GM23338 (cell line): Measurements from ENCODE around the gene MACROD1. TPM values are rescaled to one million over a fixed set of nuclear protein-coding genes. Genes with fewer than 3 reads are reported as not detected.

Experiments
- ATAC-seq: fragments of 200-7000 bp; cut with Tn5 transposase; 3 replicates; pipeline ENCODE4 v1.9.1; 2020
- DNase-seq: peaks from one replicate; pipeline ENCODE4 v3.0.0-alpha.2; 2015; ENCODE audit warnings: low spot score
- H2AFZ ChIP-seq: fragments of 200-600 bp; sonication (generic); 2 replicates; pipeline ENCODE4 v1.8.0; 2016; ENCODE audit warnings: antibody characterized with exemption, mild to moderate bottlenecking, moderate library complexity
- H3F3A ChIP-seq: fragments of 200-600 bp; sonication (generic); replicated peaks from 2 replicates; pipeline ENCODE4 v1.8.0; 2017; ENCODE audit warnings: antibody characterized with exemption, mixed run types, low read depth
- H3K27ac ChIP-seq: fragments of 200-600 bp; sonication (generic); 2 replicates; pipeline ENCODE4 v1.6.1; 2016; ENCODE audit warnings: low read depth
- H3K27me3 ChIP-seq: fragments of 200-600 bp; sonication (generic); 2 replicates; pipeline ENCODE4 v1.8.0; 2016; ENCODE audit warnings: mild to moderate bottlenecking, mixed run types, moderate library complexity; ENCODE audit not compliant: insufficient read depth
- H3K36me3 ChIP-seq: fragments of 200-600 bp; sonication (generic); 2 replicates; pipeline ENCODE4 v1.8.0; 2016; ENCODE audit warnings: mild to moderate bottlenecking; ENCODE audit not compliant: insufficient read depth
- H3K4me1 ChIP-seq: fragments of 200-600 bp; sonication (generic); 2 replicates; pipeline ENCODE4 v1.8.0; 2016; ENCODE audit warnings: mild to moderate bottlenecking, moderate library complexity; ENCODE audit not compliant: insufficient read depth
- H3K4me2 ChIP-seq: fragments of 200-600 bp; sonication (generic); 2 replicates; pipeline ENCODE4 v1.7.1; 2017; ENCODE audit warnings: mixed run types
- H3K4me3 ChIP-seq: fragments of 200-600 bp; sonication (generic); 2 replicates; pipeline ENCODE4 v1.6.1; 2016; ENCODE audit warnings: mixed run types
- H3K79me2 ChIP-seq: fragments of 200-600 bp; sonication (generic); replicated peaks from 2 replicates; pipeline ENCODE4 v1.8.0; 2017; ENCODE audit warnings: mild to moderate bottlenecking; ENCODE audit not compliant: insufficient read depth
- H3K9me2 ChIP-seq: fragments of 200-600 bp; sonication (generic); 2 replicates; pipeline ENCODE4 v1.8.0; 2017; ENCODE audit not compliant: insufficient read depth
- H4K20me1 ChIP-seq: fragments of 200-600 bp; sonication (generic); replicated peaks from 2 replicates; pipeline ENCODE4 v1.8.0; 2017; ENCODE audit warnings: mild to moderate bottlenecking; ENCODE audit not compliant: insufficient read depth
- H3K27ac Mint-ChIP-seq: 2 replicates; pipeline ENCODE4 v1.8.0; 2020; ENCODE audit warnings: inconsistent platforms, mild to moderate bottlenecking, moderate library complexity, mixed read lengths
- H3K27me3 Mint-ChIP-seq: 3 replicates; pipeline ENCODE4 v1.8.0; 2022; ENCODE audit warnings: low read depth, mild to moderate bottlenecking, moderate library complexity, mixed read lengths, inconsistent platforms; ENCODE audit not compliant: insufficient read depth, poor library complexity
- H3K36me3 Mint-ChIP-seq: 3 replicates; pipeline ENCODE4 v1.8.0; 2021; ENCODE audit warnings: low read depth, mild to moderate bottlenecking, inconsistent platforms, moderate library complexity, mixed read lengths
- H3K4me1 Mint-ChIP-seq: 3 replicates; pipeline ENCODE4 v1.8.0; 2020; ENCODE audit warnings: mild to moderate bottlenecking, inconsistent platforms, mixed read lengths
- H3K4me3 Mint-ChIP-seq: 3 replicates; pipeline ENCODE4 v1.8.0; 2021; ENCODE audit warnings: moderate library complexity, mild to moderate bottlenecking, inconsistent platforms, mixed read lengths
- H3K9me3 Mint-ChIP-seq: 3 replicates; pipeline ENCODE4 v1.8.0; 2020; ENCODE audit warnings: moderate library complexity, mild to moderate bottlenecking, inconsistent platforms, mixed read lengths
- CREB1 ChIP-seq: fragments of 250-450 bp; sonication (Bioruptor Pico); IDR thresholded peaks from 2 replicates; pipeline ENCODE4 v1.5.0; 2020; ENCODE audit warnings: low read depth, mild to moderate bottlenecking, moderate library complexity
- ETS1 ChIP-seq: IDR thresholded peaks from 2 replicates; pipeline ENCODE4 v1.6.1; 2016; ENCODE audit warnings: antibody characterized with exemption
- EZH2 ChIP-seq: fragments of 200-600 bp; sonication (generic); IDR thresholded peaks from one replicate; pipeline ENCODE4 v1.8.0; 2017; ENCODE audit warnings: antibody characterized with exemption, mild to moderate bottlenecking, low read depth; ENCODE audit not compliant: unreplicated experiment
- EZH2phosphoT487 ChIP-seq: fragments of 200-600 bp; sonication (generic); IDR thresholded peaks from one replicate; pipeline ENCODE4 v1.8.1; 2018; ENCODE audit warnings: antibody characterized with exemption; ENCODE audit not compliant: unreplicated experiment
- JUNB ChIP-seq: IDR thresholded peaks from one replicate; pipeline ENCODE4 v1.6.1; 2016; ENCODE audit warnings: antibody characterized with exemption; ENCODE audit not compliant: unreplicated experiment
- NANOG ChIP-seq: IDR thresholded peaks from 2 replicates; pipeline ENCODE4 v1.6.1; 2016; ENCODE audit warnings: antibody characterized with exemption, borderline replicate concordance
- POLR2AphosphoS5 ChIP-seq: IDR thresholded peaks from 2 replicates; pipeline ENCODE4 v1.6.1; 2016; ENCODE audit warnings: antibody characterized with exemption, low read depth
- REST ChIP-seq: IDR thresholded peaks from one replicate; pipeline ENCODE4 v1.6.1; 2018; ENCODE audit warnings: antibody characterized with exemption; ENCODE audit not compliant: unreplicated experiment
- STAT1 ChIP-seq: IDR thresholded peaks from one replicate; pipeline ENCODE4 v1.6.1; 2016; ENCODE audit warnings: antibody characterized with exemption; ENCODE audit not compliant: unreplicated experiment
- ZNF114 ChIP-seq: fragments of 250-450 bp; sonication (Bioruptor Pico); IDR thresholded peaks from 2 replicates; pipeline ENCODE4 v1.5.0; 2020; ENCODE audit warnings: mild to moderate bottlenecking, moderate library complexity
- ZNF331 ChIP-seq: fragments of 250-450 bp; sonication (Bioruptor Pico); IDR thresholded peaks from 2 replicates; pipeline ENCODE4 v1.5.0; 2020; ENCODE audit warnings: low read depth, mild to moderate bottlenecking, moderate library complexity
- polyA plus RNA-seq: library from polyadenylated mRNA; unstranded; fragments of >200 nt; fragmentation: Nextera tagmentation; extraction: Ambion mirVana; gene quantifications from 2 replicates; pipeline ENCODE4 v1.2.1, GENCODE V29; 2016
- total RNA-seq: library from RNA; depleted of rRNA; stranded (reverse); fragments of >200 nt; shearing (Covaris generic); gene quantifications from 2 replicates; pipeline ENCODE4 v1.2.3, GENCODE V29; 2014

Gene MACROD1
- total and polyA plus RNA-seq, 2 experiments from 2014 or later, result 33.0 to 51.6 TPM

- TF ChIP-seq REST, result no peak
- TF ChIP-seq STAT1, result no peak
- TF ChIP-seq EZH2, result no peak
- no peak for TF ChIP-seq ZNF114
- TF ChIP-seq CREB1 (CRISPR knock-in tag), result no peak
- no peak for TF ChIP-seq EZH2phosphoT487
- no peak for TF ChIP-seq POLR2AphosphoS5
- TF ChIP-seq JUNB, result no peak
- no peak for TF ChIP-seq ETS1
Measured at GRCh38 chr11:64135711-64136110, 30.2 kb downstream of the MACROD1 start (continued).

- H3K27ac ChIP-seq, result no peak overlapping the region
- peaks cover 12% of the 10 kb centered on the region; the same call in 1 of the 2 replicates for H3K27me3 ChIP-seq
- ATAC-seq (no peak), DNase-seq (no peak)
- Mint-ChIP-seq H3K4me3 (no peak overlapping the region), H3K36me3 (peaks cover 3% of the 10 kb centered on the region; the same call in 2 of the 3 replicates), H3K4me1 (peaks cover 31% of the 10 kb centered on the region), H3K27me3 (peaks cover 36% of the 10 kb centered on the region), H3K9me3 (no peaks in the 10 kb centered on the region; the same call in 2 of the 3 replicates), H3K27ac (no peak overlapping the region)
- no peak overlapping the region for H3K4me2 ChIP-seq
- H3K4me3 ChIP-seq, result no peak overlapping the region
- no peaks in the 10 kb centered on the region for H3K79me2 ChIP-seq
- H3K36me3 ChIP-seq, result no peaks in the 10 kb centered on the region
- H3K4me1 ChIP-seq, result peaks cover 20% of the 10 kb centered on the region; the same call in 1 of the 2 replicates
- no peak overlapping the region for H2AFZ ChIP-seq
- H3K9me2 ChIP-seq, result no peaks in the 10 kb centered on the region
- 0 out of 2 replicates have a peak, but pooled peaks cover 10% of the 10 kb centered on the region for H3F3A ChIP-seq
- peaks cover 12% of the 10 kb centered on the region for H4K20me1 ChIP-seq
- TF ChIP-seq EZH2 (no peak), ZNF114 (no peak), STAT1 (no peak), NANOG (no peak), ZNF331 (CRISPR knock-in tag) (no peak), REST (no peak), ETS1 (no peak)
Measured at GRCh38 chr11:64134963-64135362, 30.9 kb downstream of the MACROD1 start.
